ACHN (cell line): ENCODE results near the gene EXOC6.
"Not testable (repeated sequence)": the region's sequence is repeated elsewhere in the genome, so short reads cannot be mapped to it uniquely, and the experiment has no call there.

Experiments used
- DNase-seq: peaks from one replicate; pipeline ENCODE4 v3.0.0-alpha.2; 2015
- in situ Hi-C: cut with HindIII; loops from 2 replicates; pipeline ENCODE4 v1.10.0; 2017; ENCODE audit warnings: low sequenced_read_pairs, low pct_ligation_motif_present, low pct_unique_long_range_greater_than_20kb

The EXOC6 gene

DNA sequence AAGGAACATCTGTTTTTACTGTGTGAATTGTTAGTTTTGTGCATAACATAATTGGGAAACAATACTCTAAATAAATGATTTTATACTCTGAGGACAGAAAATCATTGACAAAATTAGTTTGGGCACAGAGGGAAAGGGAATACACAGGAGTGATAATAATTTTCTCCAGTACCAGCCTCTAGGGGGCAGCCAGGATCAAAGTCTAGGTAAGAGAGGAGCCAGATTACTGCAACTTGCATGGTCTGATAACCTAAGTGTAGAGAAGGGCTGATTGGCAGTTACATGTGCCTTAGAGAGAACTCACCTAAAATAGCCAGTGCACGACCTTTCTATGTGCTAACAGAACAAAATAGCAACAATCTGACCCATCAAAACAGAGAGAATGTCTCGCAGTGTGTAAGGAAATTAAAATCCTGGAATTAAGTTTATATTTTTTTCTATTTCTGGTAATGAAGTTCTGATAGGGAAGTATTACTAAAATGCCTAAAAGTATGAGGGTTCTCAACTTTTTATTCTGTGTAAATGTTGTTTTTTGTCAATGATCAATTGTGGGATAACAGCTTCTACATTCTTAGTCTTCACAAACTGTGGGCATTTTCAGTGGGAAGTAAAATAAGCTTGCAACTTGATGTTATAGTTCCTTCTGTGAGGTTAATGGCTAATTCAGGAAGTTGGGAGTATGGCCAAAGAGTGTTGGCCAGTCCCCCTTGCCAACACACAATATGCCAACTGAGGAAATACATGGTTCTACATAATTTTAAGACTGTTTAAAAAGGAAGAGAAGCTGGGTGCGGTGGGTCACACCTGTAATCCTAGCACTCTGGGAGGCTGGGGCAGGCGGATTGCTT is 66.4 kb downstream of the EXOC6 start:
- peak; percentile 74 for DNase-seq

DNA sequence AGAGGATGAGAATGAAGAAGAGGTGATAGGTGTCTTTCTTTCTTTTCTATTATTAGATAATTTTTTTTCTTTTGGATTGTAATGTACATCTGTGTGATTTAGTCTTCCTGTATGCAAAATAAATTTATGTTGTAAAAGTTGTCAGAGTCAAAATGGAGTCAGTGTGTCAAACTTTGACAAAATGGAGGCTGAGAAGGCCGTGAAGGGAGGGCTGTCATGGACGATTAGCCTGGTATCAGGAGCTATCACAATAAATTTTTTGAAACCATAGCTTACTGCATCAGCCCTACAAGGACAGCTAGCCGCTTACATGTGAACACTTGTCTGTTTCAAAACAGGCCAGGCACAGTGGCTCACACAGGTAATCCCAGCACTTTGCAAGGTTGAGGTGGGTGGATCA is 67.6 kb downstream of the EXOC6 start:
- DNase-seq: no peak
- in situ Hi-C loops: no loop called here

More for the DNA sequence above, 66.4 kb downstream of the EXOC6 start:
- in situ Hi-C loops: no loop called here

DNA sequence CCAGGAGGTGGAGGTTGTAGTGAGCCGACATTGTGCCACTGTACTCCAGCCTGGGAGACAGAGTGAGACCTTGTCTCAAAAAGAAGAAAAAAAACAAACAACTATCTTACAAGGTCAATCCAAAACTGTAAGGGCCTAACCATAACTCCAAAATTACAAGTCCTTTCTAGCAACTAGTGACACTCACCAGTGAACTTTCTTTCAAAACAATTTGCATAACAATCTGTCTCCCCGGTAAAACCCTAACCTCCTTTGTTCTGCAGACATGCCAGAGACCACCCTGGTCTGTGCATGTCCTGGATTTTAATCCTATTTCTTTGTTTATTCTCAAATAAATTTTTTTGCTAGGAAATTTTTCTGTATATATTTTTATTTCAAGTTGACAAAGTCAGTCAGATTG is 68.1 kb downstream of the EXOC6 start:
- no peak for DNase-seq
- in situ Hi-C loops: no loop called here

DNA sequence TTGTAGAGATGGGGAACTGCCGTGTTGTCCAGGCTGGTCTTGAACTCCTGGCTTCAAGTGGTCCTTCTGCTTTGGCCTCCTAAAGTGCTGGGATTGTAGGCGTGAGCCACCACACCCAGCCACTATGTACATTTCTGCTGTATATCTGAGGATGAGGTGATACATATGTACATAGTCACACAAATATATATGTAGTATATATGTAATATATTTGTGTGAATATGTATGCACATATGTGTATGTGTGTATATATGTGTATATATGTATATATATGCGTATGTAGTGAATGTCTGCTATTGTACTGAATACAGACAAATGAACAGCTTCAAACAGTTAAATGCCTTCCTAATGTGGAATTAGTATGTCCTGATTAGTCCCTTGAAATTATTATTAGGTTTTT is 70.3 kb downstream of the EXOC6 start:
- in situ Hi-C loops: no loop called here
- DNase-seq: no peak

DNA sequence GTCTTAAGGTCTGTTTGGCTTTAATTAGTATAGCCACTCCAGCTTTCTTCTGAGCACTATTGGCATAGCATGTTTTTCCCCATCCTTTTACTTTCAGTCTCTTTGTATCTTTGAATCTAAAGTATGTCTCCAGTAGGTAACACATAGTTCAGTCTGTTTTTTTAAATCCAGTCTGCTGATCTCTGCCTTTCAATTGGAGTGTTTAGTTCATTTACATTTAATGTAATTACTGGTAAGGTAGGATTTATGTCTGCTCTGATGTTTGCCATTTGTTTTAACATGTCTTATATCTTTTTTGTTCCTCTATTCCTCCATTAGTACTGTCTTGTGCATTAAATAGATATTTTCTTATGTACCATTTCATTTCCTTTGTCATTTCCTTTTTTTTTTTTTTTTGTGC is 72.5 kb downstream of the EXOC6 start:
- in situ Hi-C loops: no loop called here
- no peak for DNase-seq

DNA sequence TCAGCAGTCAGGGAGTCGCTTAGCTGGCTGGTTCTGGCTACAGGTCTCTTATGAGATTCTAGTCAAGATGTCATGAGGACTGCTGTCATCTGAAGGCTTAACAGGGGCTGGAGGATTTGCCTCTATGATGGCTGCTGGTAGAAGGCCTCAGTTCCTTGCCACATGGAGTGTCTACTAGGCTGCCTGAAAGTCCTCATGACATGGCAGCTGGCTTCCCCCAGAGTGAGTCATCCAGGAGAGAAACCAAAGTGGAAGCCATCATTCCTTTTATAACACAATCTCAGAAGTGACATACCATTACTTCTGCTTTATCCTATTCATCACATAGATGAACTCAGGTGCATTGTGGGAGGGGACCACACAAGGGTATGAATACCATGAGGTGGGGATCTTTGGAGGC is 75.1 kb downstream of the EXOC6 start:
- in situ Hi-C loops: no loop called here
- no peak for DNase-seq

DNA sequence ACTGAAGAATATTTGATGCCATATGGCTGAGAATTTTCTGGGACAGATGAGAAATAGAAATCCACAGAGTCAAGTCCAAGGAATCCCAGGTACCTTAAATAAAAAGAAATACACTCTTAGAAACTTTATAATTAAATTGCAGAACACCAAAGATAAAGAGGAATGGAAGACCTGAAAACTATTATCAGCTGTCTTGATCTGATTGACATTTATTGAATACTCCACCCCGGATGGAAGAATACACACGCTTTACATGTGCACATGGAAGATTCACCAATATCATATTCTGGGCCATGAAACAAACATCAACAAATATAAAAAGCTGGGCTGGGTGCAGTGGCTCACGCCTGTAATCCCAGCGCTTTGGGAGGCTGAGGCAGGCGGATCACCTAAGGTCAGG is 81.6 kb downstream of the EXOC6 start:
- no peak for DNase-seq
- in situ Hi-C loops: no loop called here

DNA sequence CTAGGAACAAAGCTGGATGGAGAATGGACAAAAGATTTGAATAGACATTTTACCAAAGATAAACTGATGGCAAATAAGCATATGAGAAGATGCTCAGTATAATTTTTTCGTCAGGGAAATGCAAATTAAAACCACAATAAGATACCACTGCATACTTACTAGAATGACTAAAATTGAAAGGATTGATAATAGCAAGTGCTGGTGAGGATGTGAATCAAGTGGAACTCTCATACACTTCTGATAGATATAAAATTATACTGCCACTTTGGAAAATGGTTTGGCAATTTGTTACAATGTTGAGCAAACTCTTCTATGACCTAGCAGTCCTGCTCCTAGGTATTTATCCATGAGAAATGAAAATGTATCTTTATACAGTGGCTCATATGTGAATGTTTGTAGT is 83.3 kb downstream of the EXOC6 start:
- in situ Hi-C loops: no loop called here
- no peak for DNase-seq

DNA sequence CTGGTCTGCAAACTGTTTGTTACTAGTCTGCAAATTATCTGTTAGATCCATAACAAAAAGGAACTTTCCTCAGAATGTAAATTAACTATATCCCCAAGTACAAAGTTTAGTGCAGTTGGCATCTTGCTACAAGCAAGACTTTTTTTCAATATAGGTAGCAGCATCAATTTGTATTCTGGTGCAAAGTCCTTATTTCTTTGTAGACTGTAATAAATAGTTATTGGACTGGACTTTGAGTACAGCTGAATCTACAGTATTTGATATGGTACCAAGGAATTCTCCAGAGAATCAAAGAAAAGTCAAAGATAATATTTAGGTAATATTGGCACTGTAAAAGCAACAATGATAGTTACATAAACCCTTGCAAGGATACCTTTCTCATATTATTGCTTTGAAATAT is 89.6 kb downstream of the EXOC6 start:
- no peak for DNase-seq
- in situ Hi-C loops: no loop called here

DNA sequence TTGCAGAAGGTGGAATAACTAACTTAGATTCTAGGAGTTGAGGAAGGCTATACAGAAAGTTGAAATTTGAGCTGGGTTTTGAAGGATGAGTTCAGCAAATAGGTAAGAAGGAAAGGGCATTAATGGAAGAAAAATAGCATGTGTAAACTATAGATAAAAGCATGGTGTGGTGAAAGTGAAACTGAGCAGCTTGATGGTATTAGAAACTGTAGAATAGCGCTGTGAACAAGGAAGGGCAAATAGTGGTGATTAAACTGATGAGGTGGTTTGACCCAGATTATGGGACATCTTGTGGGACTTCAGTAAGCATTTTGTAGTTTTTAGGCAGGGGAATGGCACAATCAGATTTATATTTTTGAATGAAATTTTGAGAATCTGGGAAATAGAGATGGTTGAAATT is 90.5 kb downstream of the EXOC6 start:
- no peak for DNase-seq
- in situ Hi-C loops: no loop called here

DNA sequence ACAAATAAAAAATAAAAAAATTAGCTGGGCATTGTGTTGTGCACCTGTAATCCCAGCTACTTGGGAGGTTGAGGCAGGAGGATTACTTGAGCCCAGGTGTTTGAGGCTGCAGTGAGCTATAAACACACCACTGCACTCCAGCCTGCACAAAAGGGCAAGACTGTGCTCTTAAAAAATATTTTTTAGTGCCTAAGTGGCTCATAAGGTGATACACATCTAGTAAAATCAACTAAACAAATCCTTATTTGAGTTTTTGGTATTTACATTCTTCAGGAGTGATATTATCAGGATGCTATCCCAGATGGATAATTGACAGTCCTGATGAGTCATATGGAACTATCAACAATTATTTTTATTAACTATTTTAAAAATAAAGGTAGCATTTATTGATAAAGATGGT is 93.9 kb downstream of the EXOC6 start:
- in situ Hi-C loops: no loop called here
- DNase-seq: no peak

DNA sequence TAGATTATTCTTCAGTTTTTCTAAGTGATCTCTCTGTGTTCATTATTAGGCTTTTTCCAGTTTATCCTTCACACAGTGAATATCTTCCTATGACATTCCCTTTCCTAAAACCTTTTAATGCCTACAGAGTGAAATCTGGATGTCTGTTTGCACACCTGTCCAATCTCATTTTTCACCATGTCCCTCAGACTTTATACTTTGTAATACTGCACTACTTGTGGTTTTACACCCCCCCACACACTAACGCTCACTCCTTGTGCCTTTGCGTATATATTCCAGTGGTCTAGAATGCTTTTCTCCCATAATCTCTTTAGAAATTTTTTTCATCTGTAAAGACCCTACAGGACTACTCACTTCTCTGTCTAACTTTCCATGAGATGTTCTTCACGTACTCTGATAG is 98.2 kb downstream of the EXOC6 start:
- in situ Hi-C loops: no loop called here
- DNase-seq: no peak

DNA sequence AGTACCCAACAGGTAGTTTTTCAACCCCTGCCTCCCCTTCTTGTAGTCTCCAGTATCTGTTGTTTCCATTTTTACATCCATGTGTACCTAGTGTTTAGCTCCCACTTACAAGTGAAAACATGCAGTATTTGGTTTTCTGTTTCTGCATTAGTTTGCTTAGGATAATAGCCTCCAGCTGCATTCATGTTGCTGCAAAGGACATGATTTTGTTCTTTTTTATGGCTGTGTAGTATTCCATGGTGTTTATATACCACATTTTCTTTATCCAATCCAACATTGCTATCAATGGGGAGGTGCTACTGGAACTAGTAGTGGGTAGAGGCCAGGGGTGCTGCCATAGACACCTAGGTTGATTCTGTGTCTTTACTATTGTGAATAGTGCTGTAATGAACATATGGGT is 104.3 kb downstream of the EXOC6 start:
- in situ Hi-C loops, DNase-seq: not testable (repeated sequence)

DNA sequence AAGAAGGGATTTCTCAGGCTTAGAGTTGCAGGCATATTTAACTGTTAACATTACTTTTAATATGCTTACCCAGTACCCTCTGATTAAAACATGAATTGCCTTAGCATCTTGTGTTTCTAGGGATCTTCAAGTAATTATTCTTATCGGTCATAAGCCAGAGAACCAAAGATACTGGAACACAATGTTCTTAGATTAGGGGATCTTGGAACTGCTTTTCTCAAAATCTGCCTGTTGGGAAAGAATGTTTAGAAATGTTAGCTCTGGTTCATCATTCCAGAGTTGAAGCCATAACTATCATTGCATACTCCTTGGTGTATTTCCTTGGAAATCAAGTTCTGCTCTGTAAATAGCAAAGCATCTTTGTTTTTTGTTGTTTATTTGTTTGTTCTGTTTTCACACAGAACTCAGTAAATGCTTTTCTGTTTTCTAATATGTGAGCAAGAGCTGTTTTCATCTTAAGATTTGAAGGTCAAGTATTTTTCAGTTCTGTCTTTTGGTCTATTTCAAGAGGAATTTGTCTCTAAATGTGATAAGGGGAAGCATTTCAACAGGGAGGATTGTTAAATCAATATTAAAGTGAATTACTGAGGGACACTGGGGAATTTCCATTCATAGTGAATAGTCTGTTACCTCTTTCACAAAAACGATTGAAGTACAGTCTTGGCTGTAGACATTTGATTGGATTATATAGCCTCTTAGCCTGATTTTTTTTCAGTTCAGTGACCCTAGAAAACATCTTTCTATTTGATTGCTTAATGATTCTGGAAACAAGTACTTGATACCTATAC is 109.1 kb downstream of the EXOC6 start:
- DNase-seq: no peak
- in situ Hi-C loops: no loop called here

DNA sequence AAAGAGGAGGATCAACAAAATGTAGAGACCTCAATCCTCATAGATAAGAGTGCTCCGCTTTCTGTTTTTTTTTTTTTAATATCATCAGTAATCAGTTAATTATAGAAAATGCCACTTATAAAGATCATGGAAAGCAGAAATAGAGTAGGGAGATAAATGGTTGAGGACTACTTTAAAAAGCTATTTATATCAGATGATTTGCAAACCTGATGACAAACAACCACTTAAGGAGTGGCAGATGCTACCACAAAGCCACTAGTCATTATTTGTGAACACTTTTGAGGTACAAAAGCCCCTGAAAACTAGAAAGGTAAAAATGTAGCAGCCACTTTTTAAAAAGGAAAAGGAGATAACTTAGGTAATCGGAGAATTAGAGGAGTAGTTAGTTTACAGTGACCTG is 113.3 kb downstream of the EXOC6 start:
- DNase-seq: no peak
- in situ Hi-C loops: no loop called here

DNA sequence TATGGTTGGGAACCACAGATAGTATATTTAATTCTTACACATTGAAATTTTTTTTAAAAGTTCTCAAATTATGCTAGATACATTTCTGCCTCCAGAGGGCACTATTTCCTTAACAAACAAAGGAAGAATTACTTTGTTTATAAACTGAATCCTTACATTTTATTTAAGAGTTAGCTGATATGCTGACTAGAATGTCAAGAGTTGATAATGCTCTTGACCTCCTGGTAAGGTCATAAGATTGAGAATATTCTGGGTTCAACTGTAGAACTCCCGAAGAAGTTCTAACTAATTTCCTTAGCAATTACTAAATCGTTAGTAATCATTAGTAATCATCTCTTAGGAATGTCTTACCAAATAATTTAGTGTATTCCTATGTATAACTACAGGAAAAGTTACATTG is 117.0 kb downstream of the EXOC6 start:
- peak; percentile 75 for DNase-seq
- in situ Hi-C loops: no loop called here

DNA sequence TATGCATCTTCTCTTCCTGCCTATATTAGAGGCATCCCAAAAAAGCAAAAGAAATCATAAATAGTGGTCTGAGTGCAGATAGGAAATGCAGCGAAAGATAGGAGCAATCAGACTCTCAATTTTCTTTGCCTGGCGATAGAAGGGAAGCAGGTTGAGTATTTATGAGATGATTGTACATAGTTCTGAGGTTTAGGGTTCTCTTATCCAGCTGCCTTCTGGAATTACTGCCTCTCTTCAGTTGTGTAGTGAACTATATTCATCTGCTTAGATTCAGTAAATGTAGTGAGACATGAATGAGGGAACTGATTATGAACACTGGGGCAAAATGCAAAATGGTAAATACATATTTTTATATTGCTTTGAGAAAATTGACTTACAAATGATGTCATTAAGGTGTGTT is 119.3 kb downstream of the EXOC6 start:
- DNase-seq: no peak
- in situ Hi-C loops: no loop called here

DNA sequence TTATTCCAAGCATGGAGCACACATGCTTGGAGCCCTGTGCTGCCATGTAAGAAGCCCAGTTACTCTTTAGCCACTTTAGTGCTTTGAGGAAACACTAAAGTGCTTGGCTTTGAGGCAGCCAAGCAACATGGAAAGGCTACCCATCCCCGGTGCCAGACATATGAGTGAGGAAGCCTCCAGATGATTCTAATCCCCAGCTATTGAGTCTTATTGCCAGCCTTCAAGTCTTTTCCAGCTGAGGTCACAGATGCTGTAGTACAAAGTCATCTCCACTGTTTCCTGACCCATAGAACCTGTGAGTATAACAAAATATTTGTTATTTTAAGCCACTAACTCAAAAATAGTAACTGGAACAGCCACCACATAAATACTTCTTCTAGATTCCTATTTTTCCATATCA is 120.8 kb downstream of the EXOC6 start:
- in situ Hi-C loops: no loop called here
- DNase-seq: no peak

DNA sequence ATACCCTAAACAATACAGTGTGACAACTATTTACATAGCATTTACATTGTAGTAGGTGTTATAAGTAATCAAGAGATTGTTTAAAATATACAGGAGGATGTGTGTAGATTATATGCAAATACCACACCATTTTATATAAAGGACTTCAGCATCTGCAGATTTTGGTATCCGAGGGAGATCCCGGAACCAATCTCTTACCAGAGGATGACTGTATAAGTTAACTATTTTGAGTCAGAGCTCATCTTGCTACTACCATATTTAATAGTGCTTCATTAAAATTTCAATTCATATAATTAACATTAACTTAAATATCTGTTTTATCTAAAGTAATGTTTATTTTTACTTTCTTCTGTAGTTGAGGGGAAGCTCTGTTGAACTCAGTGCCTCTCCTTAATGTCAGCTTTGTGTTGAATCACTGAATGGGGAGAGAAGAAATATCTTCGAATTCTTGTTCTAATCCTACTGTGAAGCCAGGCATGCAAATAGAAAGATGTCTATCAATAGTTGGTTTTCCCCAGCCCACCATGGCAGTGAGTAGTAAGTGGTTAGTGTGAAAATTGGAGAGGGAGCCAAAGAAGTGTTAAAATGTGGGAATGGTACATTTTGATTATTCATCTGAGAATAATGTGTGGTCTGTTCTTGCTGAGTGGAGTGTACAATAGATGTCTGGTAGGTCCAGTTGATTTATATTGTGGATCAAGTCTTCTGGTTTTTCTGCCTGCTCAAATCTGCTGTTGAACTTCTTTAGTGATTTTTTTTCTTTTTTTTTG is 122.2 kb downstream of the EXOC6 start:
- in situ Hi-C loops: no loop called here
- no peak for DNase-seq
